ENCODE data around the gene ADAMTSL1. TPM values are rescaled to one million over a fixed set of nuclear protein-coding genes. Genes with fewer than 3 reads are reported as not detected.

Gene ADAMTSL1
- total RNA-seq, 2 experiments from 2014 or later = not detected

GRCh38 chr9:18910435-18910834, 436.5 kb downstream of the ADAMTSL1 start:
- intact Hi-C loops (cut with micrococcal nuclease) = no loop called here
- ChIA-PET POLR2A (no interaction called here), CTCF (no interaction called here)
- Mint-ChIP-seq H3K36me3 (ENCODE audit: low read depth) (no peaks in the 10 kb centered on the region), H3K27me3 (peaks cover 1% of the 10 kb centered on the region), H3K9me3 (no peaks in the 10 kb centered on the region), H3K4me3 (no peak overlapping the region), H3K27ac (no peak overlapping the region), H3K4me1 (ENCODE audit: low read depth) (no peaks in the 10 kb centered on the region)
- no peak for ATAC-seq
- no peak for DNase-seq
- TF ChIP-seq CTCF (IDR thresholded peaks at IDR 0.05) = no peak

GRCh38 chr9:18910916-18911315, 437.0 kb downstream of the ADAMTSL1 start:
- H3K9me3 Mint-ChIP-seq = no peaks in the 10 kb centered on the region
- ChIA-PET CTCF (no interaction called here), POLR2A (no interaction called here)
- H3K4me3 Mint-ChIP-seq = no peak overlapping the region
- intact Hi-C loops (cut with micrococcal nuclease) = no loop called here
- TF ChIP-seq CTCF (IDR thresholded peaks at IDR 0.05) = no peak
- no peak overlapping the region for H3K27ac Mint-ChIP-seq
- ATAC-seq = no peak
- no peaks in the 10 kb centered on the region for H3K4me1 Mint-ChIP-seq (ENCODE audit: low read depth)
- H3K27me3 Mint-ChIP-seq = peaks cover 1% of the 10 kb centered on the region
- no peak for DNase-seq
- no peaks in the 10 kb centered on the region for H3K36me3 Mint-ChIP-seq (ENCODE audit: low read depth)

- TF ChIP-seq CTCF (IDR thresholded peaks at IDR 0.05) = no peak
- ChIA-PET POLR2A (no interaction called here), CTCF (interaction anchor here (0.9 kb wide), 1 partner anchor 9 kb away, joined by 3 read pairs; no protein-coding TSS in a partner anchor)
- intact Hi-C loops (cut with micrococcal nuclease) = no loop called here
- ATAC-seq (no peak), DNase-seq (no peak)
- Mint-ChIP-seq H3K36me3 (ENCODE audit: low read depth) (no peaks in the 10 kb centered on the region), H3K4me3 (no peak overlapping the region), H3K4me1 (ENCODE audit: low read depth) (no peaks in the 10 kb centered on the region), H3K27me3 (peaks cover 1% of the 10 kb centered on the region), H3K27ac (no peak overlapping the region), H3K9me3 (no peaks in the 10 kb centered on the region)
Measured at GRCh38 chr9:18911714-18912342, 437.9 kb downstream of the ADAMTSL1 start.

GRCh38 chr9:18920141-18921084, 446.5 kb downstream of the ADAMTSL1 start:
- intact Hi-C loops (cut with micrococcal nuclease) = no loop called here
- ATAC-seq (no peak), DNase-seq (no peak)
- Mint-ChIP-seq H3K4me3 (no peak overlapping the region), H3K4me1 (ENCODE audit: low read depth) (no peaks in the 10 kb centered on the region), H3K27ac (no peak overlapping the region), H3K27me3 (peaks cover 2% of the 10 kb centered on the region), H3K36me3 (ENCODE audit: low read depth) (no peaks in the 10 kb centered on the region), H3K9me3 (no peaks in the 10 kb centered on the region)
- TF ChIP-seq CTCF (IDR thresholded peaks at IDR 0.05) = no peak
- CTCF ChIA-PET = interaction anchor here (0.9 kb wide), 1 partner anchor 9 kb away, joined by 3 read pairs; no protein-coding TSS in a partner anchor
- POLR2A ChIA-PET = no interaction called here
